ENCODE data around the gene COBLL1.

COBLL1 gene

GRCh38 chr2:164642946-164643555, 198.6 kb downstream of the COBLL1 start:
- H3K27ac ChIP-seq (ENCODE audit: low read depth, low read length) = no peak overlapping the region
- no peak overlapping the region for H3K9ac ChIP-seq (ENCODE audit: low read depth, low read length)

GRCh38 chr2:164642268-164642667, 199.4 kb downstream of the COBLL1 start:
- Histone ChIP-seq H3K27me3 (ENCODE audit: insufficient read depth, low read length) (no peaks in the 10 kb centered on the region), H3K36me3 (ENCODE audit: insufficient read depth, low read length) (no peaks in the 10 kb centered on the region), H3K9me3 (ENCODE audit: insufficient read depth, low read depth, low read length) (no peaks in the 10 kb centered on the region), H3K4me1 (ENCODE audit: insufficient read depth, low read length) (no peaks in the 10 kb centered on the region), H3K27ac (ENCODE audit: low read depth, low read length) (no peak overlapping the region), H3K4me3 (ENCODE audit: low read length) (no peak overlapping the region), H3K9ac (ENCODE audit: low read depth, low read length) (no peak overlapping the region)
- 92% methylated on average over 2 of the region's 2 CpGs for WGBS

More at GRCh38 chr2:164642946-164643555, 198.6 kb downstream of the COBLL1 start:
- Histone ChIP-seq H3K36me3 (ENCODE audit: insufficient read depth, low read length) (no peaks in the 10 kb centered on the region), H3K4me1 (ENCODE audit: insufficient read depth, low read length) (no peaks in the 10 kb centered on the region), H3K9me3 (ENCODE audit: insufficient read depth, low read depth, low read length) (0 out of 2 replicates have a peak, but pooled peaks cover 3% of the 10 kb centered on the region), H3K4me3 (ENCODE audit: low read length) (no peak overlapping the region), H3K27me3 (ENCODE audit: insufficient read depth, low read length) (no peaks in the 10 kb centered on the region)
- WGBS = 95% methylated on average over 6 of the region's 8 CpGs

Data from HUES64 (cell line).